PC-3 (cell line): ENCODE results near the gene VSTM2B.

Source experiments
- EZH2 ChIP-seq: fragments of 300-600 bp; sonication (generic); IDR thresholded peaks from one replicate; pipeline ENCODE4 v1.6.1; 2017; ENCODE audit warnings: antibody characterized with exemption, mild to moderate bottlenecking, low read length; ENCODE audit not compliant: unreplicated experiment
- TF ChIP-seq, protein P1 (sequence below): fragments of 300-600 bp; sonication (generic); conservative IDR thresholded peaks from 2 replicates; pipeline ENCODE4 v1.5.1; 2017; ENCODE audit warnings: antibody characterized with exemption, low read depth, mild to moderate bottlenecking, low read length

DNA sequence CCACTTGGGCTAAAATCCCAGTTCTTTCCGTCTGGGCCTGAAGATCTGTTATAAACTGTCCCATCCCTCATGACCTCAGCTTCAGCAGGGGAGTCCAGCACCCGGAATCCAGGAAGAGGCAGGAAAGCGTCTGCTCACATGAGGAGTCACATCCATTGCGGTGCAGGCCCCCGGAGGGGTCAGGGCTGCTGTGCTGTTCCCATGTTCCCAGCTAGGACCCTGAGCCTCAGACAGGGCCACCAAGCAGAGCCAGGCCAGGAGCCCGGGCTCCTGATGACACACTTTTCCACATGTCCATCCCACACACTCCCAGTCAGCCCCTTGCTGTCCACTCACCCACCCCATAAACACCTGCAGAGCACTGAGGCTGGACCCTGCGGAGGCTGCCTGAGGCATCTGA lies 45.3 kb upstream of the VSTM2B start:
- TF ChIP-seq, protein P1, sequence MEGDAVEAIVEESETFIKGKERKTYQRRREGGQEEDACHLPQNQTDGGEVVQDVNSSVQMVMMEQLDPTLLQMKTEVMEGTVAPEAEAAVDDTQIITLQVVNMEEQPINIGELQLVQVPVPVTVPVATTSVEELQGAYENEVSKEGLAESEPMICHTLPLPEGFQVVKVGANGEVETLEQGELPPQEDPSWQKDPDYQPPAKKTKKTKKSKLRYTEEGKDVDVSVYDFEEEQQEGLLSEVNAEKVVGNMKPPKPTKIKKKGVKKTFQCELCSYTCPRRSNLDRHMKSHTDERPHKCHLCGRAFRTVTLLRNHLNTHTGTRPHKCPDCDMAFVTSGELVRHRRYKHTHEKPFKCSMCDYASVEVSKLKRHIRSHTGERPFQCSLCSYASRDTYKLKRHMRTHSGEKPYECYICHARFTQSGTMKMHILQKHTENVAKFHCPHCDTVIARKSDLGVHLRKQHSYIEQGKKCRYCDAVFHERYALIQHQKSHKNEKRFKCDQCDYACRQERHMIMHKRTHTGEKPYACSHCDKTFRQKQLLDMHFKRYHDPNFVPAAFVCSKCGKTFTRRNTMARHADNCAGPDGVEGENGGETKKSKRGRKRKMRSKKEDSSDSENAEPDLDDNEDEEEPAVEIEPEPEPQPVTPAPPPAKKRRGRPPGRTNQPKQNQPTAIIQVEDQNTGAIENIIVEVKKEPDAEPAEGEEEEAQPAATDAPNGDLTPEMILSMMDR = no peak
- no peak for TF ChIP-seq EZH2
